ENCODE results near the gene RHBDD1. TPM values are rescaled to one million over a fixed set of nuclear protein-coding genes. Genes with fewer than 3 reads are reported as not detected.

Gene RHBDD1
- total RNA-seq, 1 experiment from 2014 or later, result 28.0 TPM

GRCh38 chr2:226893216-226893615 is 57.4 kb downstream of the RHBDD1 start:
- no peaks in the 10 kb centered on the region for H3K27me3 ChIP-seq (replicated peaks; ENCODE audit: insufficient read depth, low read depth, low read length, poor library complexity)
- H3K36me3 ChIP-seq (ENCODE audit: insufficient read depth, low read length, poor library complexity, severe bottlenecking), result no peaks in the 10 kb centered on the region
- DNase-seq (ENCODE audit: low spot score), result no peak
- BruUV-seq (replicated peaks), result no TSS peak
- ChIA-PET CTCF (no interaction called here), POLR2A (ENCODE audit: low non-redundant PET) (no interaction called here)
- no peak for TF ChIP-seq EZH2 (IDR thresholded peaks at IDR 0.05; ENCODE audit: borderline replicate concordance, low read depth, low read length, poor library complexity, severe bottlenecking)
- TF ChIP-seq CTCF (conservative IDR thresholded peaks at IDR 0.05; ENCODE audit: low read depth, low read length), result no peak
- H3K4me3 ChIP-seq (ENCODE audit: low read depth, low read length, poor library complexity, severe bottlenecking), result no peak overlapping the region
- H3K4me1 ChIP-seq (ENCODE audit: insufficient read depth, low read length, poor library complexity, severe bottlenecking), result no peaks in the 10 kb centered on the region
- intact Hi-C loops (cut with micrococcal nuclease; ENCODE audit: unreplicated experiment), result no loop called here
- H3K9me3 ChIP-seq (ENCODE audit: low read depth, low read length, poor library complexity, severe bottlenecking), result no peaks in the 10 kb centered on the region
- H3K27ac ChIP-seq (ENCODE audit: low read depth, low read length, poor library complexity, severe bottlenecking), result no peak overlapping the region

GRCh38 chr2:226894752-226895151 is 58.9 kb downstream of the RHBDD1 start:
- Histone ChIP-seq H3K9me3 (ENCODE audit: low read depth, low read length, poor library complexity, severe bottlenecking) (no peaks in the 10 kb centered on the region), H3K4me3 (ENCODE audit: low read depth, low read length, poor library complexity, severe bottlenecking) (no peak overlapping the region), H3K36me3 (ENCODE audit: insufficient read depth, low read length, poor library complexity, severe bottlenecking) (no peaks in the 10 kb centered on the region), H3K27me3 (replicated peaks; ENCODE audit: insufficient read depth, low read depth, low read length, poor library complexity) (no peaks in the 10 kb centered on the region), H3K27ac (ENCODE audit: low read depth, low read length, poor library complexity, severe bottlenecking) (no peak overlapping the region), H3K4me1 (ENCODE audit: insufficient read depth, low read length, poor library complexity, severe bottlenecking) (no peaks in the 10 kb centered on the region)
- intact Hi-C loops (cut with micrococcal nuclease; ENCODE audit: unreplicated experiment), result no loop called here
- ChIA-PET CTCF (no interaction called here), POLR2A (ENCODE audit: low non-redundant PET) (no interaction called here)
- DNase-seq (ENCODE audit: low spot score), result no peak
- TF ChIP-seq EZH2 (IDR thresholded peaks at IDR 0.05; ENCODE audit: borderline replicate concordance, low read depth, low read length, poor library complexity, severe bottlenecking) (no peak), CTCF (conservative IDR thresholded peaks at IDR 0.05; ENCODE audit: low read depth, low read length) (no peak)
- BruUV-seq (replicated peaks), result no TSS peak

GRCh38 chr2:226895579-226895978 is 59.7 kb downstream of the RHBDD1 start:
- Histone ChIP-seq H3K4me1 (ENCODE audit: insufficient read depth, low read length, poor library complexity, severe bottlenecking) (no peaks in the 10 kb centered on the region), H3K4me3 (ENCODE audit: low read depth, low read length, poor library complexity, severe bottlenecking) (no peak overlapping the region), H3K27ac (ENCODE audit: low read depth, low read length, poor library complexity, severe bottlenecking) (no peak overlapping the region), H3K9me3 (ENCODE audit: low read depth, low read length, poor library complexity, severe bottlenecking) (no peaks in the 10 kb centered on the region), H3K36me3 (ENCODE audit: insufficient read depth, low read length, poor library complexity, severe bottlenecking) (no peaks in the 10 kb centered on the region), H3K27me3 (replicated peaks; ENCODE audit: insufficient read depth, low read depth, low read length, poor library complexity) (no peaks in the 10 kb centered on the region)
- ChIA-PET POLR2A (ENCODE audit: low non-redundant PET) (no interaction called here), CTCF (no interaction called here)
- no TSS peak for BruUV-seq (replicated peaks)
- TF ChIP-seq EZH2 (IDR thresholded peaks at IDR 0.05; ENCODE audit: borderline replicate concordance, low read depth, low read length, poor library complexity, severe bottlenecking) (no peak), CTCF (conservative IDR thresholded peaks at IDR 0.05; ENCODE audit: low read depth, low read length) (no peak)
- DNase-seq (ENCODE audit: low spot score), result no peak
- intact Hi-C loops (cut with micrococcal nuclease; ENCODE audit: unreplicated experiment), result no loop called here

Data from A673 (cell line).